Measurements from ENCODE around the gene CCDC85A. TPM values are rescaled to one million over a fixed set of nuclear protein-coding genes. Genes with fewer than 3 reads are reported as not detected.

CCDC85A gene
- total RNA-seq = 4.2 TPM

GRCh38 chr2:56183643-56184499, at the start of gene CCDC85A:
TSS of gene CCDC85A (plus strand) at chr2:56183990. CDS start at chr2:56184625, 635 bp downstream.

Small RNA genes lying within 50 kb of the gene (small RNA-seq; reads per million reads assigned to genes)
- gene RNA5SP93 (ENCODE audit: low replicate concordance) = not detected

All from metanephros (tissue), 2 donors.